B cell (primary cell): ENCODE measurements around the gene ALKBH4.
"Not testable (repeated sequence)": the region's sequence is repeated elsewhere in the genome, so short reads cannot be mapped to it uniquely, and the experiment has no call there.

Source experiments
- EZH2 ChIP-seq: IDR thresholded peaks from 2 replicates; pipeline ENCODE4 v1.6.1; 2012; ENCODE audit warnings: borderline replicate concordance, low read depth, mild to moderate bottlenecking, moderate library complexity, low read length; ENCODE audit not compliant: insufficient read depth, poor library complexity, severe bottlenecking
- TF ChIP-seq, protein P1 (sequence below): fragments of 200-600 bp; IDR thresholded peaks from one replicate; pipeline ENCODE4 v1.8.0; 2022; ENCODE audit warnings: antibody characterized with exemption, mild to moderate bottlenecking

DNA sequence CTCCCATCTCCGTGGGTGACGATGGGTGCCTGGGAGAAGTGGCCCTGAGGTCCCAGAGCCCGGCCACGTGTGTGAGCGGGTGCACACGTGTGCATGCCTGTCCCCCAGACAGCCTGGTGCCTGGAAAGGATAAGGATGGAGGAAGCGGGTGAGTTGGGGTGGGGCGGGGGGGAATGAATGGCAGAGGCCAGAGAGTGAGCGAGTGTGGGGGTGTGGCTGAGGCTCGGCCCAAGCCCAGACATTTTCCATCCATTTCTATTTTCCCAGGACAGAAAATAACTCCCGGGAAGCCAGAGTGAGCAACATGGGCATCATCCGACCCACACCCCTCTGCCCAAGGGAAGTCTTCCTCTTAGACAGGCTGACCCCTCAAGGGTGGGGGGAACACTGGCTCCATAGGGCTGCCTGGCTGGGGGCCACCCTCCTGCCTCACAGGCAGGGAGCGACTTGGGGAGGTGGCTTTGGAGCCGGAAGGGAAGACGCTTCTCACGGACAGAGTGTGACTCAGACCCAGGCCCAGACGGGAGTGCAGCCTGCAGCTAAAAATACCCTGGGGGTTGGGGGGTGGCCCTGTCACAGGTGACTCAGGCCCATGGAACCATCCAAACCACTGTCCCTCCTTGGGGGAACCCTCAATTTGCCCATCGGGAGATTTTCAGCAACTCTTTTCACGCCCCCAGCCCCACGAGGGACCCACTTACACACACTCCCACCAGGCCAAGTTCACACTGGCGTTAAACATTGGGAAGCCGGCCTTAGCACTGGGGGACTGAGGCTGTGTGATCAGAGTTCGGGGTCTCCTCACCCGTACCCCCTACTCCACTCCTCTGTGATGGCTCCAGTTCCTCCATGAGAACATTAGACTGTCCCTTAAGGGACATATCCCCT lies 40.9 kb upstream of the ALKBH4 start:
- TF ChIP-seq EZH2: not testable (repeated sequence)
- TF ChIP-seq, protein P1, sequence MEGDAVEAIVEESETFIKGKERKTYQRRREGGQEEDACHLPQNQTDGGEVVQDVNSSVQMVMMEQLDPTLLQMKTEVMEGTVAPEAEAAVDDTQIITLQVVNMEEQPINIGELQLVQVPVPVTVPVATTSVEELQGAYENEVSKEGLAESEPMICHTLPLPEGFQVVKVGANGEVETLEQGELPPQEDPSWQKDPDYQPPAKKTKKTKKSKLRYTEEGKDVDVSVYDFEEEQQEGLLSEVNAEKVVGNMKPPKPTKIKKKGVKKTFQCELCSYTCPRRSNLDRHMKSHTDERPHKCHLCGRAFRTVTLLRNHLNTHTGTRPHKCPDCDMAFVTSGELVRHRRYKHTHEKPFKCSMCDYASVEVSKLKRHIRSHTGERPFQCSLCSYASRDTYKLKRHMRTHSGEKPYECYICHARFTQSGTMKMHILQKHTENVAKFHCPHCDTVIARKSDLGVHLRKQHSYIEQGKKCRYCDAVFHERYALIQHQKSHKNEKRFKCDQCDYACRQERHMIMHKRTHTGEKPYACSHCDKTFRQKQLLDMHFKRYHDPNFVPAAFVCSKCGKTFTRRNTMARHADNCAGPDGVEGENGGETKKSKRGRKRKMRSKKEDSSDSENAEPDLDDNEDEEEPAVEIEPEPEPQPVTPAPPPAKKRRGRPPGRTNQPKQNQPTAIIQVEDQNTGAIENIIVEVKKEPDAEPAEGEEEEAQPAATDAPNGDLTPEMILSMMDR: not testable (repeated sequence)
